Stimulated activated CD8-positive, alpha-beta memory T cell treated with anti-CD3 and anti-CD28 coated beads, Interleukin-4, amount 100 ng/mL, for 24 hours (primary cell): Measurements from ENCODE around the gene PRPF31.
"Not testable (repeated sequence)": the region's sequence is repeated elsewhere in the genome, so short reads cannot be mapped to it uniquely, and the experiment has no call there.

ENCODE experiments used
- DNase-seq: peaks from one replicate; pipeline ENCODE4 v3.0.0-alpha.2; 2020; ENCODE audit warnings: low read depth

The PRPF31 gene, protein sequence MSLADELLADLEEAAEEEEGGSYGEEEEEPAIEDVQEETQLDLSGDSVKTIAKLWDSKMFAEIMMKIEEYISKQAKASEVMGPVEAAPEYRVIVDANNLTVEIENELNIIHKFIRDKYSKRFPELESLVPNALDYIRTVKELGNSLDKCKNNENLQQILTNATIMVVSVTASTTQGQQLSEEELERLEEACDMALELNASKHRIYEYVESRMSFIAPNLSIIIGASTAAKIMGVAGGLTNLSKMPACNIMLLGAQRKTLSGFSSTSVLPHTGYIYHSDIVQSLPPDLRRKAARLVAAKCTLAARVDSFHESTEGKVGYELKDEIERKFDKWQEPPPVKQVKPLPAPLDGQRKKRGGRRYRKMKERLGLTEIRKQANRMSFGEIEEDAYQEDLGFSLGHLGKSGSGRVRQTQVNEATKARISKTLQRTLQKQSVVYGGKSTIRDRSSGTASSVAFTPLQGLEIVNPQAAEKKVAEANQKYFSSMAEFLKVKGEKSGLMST

DNA sequence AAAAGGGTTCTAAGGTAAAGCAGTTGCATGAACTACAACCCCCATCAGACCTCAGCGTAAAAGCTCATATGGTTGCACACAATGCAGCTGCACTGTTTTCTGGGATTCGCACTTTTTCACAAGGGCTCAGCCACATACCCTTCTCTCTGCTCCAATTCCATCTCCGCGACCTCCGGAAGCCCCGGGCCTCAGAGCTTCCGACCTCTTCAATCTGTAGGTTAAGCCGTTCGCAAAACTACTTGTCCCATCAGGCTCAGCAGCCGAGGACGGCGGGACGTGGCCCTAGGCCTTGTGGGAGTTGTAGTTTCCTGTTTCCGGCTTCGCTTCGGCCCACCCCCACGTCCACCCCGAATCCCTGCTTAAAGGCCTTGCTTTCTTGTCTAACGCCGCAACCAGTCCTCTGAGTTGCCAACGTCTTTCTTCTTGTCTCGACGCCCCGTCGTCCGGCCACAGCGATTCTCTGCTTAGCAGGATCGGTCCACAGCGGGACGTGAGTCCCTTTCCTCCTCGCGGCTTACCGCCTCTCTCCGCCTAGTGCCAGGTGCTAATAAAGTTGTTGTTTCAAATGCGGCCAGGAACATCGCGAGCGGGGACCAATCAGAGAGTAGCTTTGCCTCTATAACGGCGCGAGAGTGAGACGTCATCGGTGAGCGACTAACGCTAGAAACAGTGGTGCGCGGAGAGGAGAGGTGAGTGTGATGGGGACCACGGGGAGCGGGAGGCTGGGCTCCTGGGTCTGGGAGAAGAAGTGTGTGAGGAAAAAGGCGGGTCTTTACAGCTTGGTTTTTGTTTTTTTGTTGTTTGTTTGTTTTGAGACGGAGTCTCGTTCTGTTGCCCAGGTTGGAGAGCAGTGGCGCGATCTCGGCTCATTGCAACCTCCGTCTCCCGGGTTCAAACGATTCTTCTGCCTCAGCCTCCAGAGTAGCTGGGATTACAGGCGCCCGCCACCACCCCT lies at the start of gene PRPF31, which contains the start of gene TFPT:
Gene PRPF31 (plus strand): TSS at position 646 of the 955 bp plus-strand sequence. CDS start 2,525 bp downstream, outside the sequence.
Gene TFPT (minus strand): TSS at position 549 of the 955 bp plus-strand sequence. CDS start 388 bp downstream, at position 161.
- peak; percentile 94 for DNase-seq

DNA sequence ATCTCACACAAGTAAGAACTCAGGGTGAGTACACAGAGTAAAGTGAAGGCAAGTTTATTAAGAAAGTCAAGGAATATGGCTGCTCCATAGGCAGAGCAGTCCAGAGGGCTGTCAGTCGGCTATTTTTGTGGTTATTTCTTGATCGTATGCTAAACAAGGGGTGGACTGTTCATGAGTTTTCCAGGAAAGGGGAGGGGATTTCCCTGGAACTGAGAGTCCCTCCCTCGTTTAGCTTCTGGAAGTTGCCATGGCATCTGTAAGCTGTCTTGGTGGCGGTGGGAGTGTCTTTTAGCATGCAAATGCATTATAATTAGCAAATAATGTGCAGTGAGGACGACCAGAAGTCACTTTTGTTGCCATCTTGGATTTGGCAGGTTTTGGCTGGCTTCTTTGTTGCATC lies 46.1 kb upstream of the PRPF31 start:
- no peak for DNase-seq

DNA sequence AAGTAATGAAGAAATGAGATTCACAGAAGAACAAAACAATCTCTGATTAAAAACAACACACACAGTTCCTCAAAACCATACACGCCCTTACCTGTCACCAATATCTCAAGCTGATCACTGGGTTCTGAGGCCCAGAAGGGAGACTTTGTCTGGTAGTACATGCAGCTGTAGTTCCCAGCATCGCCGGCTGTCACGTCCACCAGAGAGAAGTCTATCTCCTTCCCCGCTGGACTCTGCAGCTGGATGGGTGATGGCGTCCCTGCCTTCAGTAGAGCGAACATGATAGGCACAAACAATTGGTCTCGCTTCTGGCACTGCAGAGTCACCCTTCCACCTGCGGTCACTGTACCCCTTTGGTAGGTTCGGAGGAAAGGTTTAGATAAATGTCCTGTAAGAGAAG lies 41.7 kb upstream of the PRPF31 start:
- DNase-seq: no peak

DNA sequence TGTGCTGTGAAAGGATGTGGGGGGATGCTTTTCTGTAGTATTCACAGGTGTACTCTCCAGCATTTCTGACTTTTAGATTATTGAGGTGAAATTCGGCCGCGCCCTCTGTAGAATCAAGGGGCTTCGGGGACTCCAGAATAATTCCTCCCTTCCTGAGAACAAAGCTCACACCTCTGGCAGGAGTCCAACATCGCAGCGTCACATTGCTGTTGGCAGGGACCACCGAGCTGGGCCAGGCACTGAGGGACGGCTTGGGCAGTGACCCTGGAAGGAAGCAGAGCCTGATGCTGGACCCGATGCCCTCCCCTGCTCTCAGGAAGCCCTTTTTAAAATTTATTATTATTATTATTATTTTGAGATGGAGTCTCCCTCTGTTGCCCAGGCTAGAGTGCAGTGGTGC lies 40.7 kb upstream of the PRPF31 start:
- no peak for DNase-seq

DNA sequence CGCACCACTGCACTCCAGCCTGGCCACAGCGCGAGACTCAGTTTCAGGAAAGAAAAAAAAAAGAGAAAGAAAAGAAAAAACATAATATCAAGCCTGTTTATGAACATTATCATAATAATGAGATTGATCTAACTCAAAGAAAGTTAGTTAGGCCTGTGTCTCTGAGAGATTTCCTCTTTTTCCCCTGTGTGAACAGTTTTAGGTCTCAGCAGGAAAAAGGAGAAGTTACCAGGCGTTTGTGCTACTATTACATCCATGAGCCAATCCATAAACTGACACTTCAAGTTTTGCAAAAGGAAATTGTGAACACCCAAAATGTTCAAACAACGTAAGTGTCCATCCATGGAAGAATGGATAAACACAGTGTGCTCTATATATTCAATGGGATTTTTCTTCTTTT lies 38.2 kb upstream of the PRPF31 start:
- DNase-seq: no peak

DNA sequence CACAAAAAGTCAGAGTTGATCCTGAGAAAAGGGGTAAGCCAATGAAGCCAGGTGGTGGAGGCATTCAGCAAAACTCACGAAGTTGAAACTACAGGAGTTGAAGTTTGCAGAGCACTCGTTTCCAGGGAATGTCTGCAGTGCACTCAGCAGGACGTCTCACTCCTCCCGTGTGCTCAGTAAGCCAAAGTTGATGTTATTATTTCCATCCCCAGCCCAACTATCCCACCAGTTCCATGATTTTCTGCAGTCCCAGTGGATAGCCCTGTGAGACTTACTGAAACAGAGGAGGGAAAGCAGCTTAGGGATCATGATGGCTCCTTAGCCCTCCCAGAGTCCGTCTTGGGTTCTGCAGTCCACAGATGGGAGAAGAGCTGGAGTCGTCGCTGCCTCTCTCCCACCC lies 34.5 kb upstream of the PRPF31 start, which contains the start of gene TARM1:
Gene TARM1 (minus strand): TSS at position 334 of the 400 bp plus-strand sequence. CDS start 25 bp downstream, at position 309.
- no peak for DNase-seq

DNA sequence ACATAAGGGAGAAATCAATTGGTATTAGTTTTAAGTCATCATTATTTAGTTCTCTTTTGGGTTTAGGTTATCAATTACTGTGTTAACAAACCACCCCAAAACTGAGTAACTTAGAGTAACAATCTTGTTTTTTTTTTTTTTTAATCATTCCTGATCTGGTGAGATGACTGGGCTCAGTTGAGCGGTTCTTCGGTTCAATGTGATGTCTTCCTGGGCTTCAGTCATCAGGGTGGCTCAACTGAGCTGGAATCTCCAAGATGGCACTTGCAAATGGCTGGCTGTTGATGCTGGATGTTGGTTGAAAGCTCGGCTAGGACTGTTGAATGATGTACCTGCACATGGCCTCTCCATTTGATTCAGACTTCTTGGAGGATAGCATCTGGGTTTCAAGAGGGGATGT lies 31.1 kb upstream of the PRPF31 start:
- no peak for DNase-seq

DNA sequence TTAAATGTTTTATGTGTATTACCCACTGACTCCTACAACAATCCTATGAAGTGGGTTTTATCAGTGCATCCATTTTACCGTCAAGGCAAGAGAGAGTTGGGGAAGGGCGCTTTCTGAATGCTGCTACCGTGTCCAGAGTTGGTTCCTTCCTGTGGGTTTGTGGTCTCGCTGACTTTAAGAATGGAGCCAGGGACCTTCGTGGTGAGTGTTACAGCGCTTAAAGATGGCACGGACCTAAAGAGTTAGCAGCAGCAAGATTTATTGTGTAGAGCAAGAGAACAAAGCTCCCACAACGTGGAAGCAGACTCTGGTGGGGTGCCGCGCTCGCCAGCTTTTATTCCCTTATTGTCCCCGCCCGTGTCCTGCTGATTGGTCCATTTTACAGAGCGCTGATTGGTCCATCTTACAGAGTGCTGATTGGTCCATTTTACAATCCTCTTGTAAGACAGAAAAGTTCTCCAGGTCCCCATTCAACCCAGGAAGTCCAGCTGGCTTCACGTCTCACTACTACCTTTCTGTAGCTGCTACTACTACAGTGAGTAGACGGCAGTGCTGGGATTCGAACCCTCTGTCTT lies 21.0 kb upstream of the PRPF31 start:
- DNase-seq: no peak

DNA sequence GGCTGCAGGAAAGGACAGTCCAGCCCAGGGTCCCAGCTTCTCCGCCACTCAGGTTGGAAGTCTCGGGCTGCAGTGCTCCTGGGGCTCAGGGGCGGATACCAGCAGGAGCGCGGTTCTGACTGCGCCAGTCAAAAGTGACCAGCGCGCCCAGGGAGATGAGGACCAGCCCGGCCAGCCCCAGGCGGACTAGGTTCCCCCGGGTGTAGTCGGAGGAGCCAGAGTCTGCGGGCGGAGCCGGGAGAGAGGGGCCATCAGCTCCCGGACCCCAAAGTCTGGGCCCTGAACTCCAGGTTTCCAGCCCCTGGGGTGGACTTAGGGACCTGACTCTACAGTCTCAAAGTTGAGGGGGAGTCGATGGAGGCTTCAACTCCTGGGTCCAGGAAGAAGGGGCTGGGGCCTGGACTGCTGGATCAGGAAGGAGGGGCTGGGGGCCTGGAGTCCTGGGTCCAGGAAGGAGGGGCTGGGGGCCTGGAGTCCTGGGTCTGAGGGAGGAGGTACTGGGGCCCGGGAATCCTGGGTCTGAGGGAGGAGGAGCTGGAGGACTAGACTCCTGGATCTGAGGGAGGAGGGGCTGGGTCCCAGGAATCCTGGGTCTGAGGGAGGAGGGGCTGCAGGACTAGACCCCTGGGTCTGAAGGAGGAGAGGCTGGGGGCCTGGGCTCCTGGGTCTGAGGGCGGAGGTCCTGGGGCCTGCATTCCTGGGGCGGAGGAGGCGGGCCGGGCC lies 20.3 kb upstream of the PRPF31 start:
- no peak for DNase-seq

DNA sequence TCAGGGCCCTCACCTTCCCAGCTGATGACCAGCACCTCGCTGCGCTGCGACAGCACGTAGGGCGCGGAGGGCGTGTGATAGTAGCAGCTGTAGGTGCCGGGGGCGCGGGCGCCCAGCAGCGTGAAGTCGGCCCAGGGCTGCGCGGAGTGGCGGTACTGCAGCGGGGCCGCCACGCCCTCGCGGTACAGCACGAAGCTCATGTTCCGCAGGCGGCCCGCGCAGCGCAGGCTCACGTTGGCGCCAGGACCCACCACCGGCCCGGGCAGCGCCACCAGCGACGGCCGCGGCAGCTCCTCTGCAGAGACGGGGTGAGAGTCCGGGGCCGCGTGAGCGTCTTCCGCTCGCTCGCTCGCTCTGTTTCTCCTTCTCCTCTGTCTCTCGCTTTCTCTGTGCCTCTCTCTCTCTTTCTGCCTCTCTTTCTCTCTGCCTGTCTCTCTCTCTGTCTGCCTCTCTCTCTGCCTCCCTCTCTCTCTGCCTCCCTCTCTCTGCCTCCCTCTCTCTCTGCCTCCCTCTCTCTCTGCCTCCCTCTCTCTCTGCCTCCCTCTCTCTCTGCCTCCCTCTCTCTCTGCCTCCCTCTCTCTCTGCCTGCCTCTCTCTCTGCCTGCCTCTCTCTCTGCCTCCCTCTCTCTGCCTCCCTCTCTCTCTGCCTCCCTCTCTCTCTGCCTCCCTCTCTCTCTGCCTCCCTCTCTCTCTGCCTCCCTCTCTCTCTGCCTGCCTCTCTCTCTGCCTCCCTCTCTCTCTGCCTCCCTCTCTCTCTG lies 19.5 kb upstream of the PRPF31 start:
- not testable (repeated sequence) for DNase-seq

DNA sequence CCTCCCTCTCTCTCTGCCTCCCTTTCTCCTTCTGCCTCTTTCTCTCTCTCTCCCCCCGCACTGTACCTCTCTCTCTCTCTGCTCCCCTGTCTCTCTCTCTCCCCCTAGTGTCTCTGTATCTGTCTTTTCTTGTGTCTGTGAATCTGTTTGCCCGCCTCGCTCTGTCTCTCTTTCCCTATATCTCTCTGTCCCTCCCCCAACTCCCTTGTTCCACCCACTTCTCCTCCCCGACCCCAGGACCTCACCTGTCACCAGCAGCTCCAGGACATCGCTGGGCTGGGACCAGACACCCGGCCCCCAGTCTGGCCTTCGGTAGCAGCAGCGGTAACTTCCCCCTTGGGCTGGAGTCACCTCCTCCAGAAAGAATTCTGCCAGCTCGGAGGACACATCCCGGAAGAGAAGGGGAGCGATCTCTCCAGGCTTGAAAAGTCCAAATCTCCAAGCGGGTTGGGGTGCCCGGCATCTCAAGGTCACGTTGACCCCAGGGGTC lies 18.9 kb upstream of the PRPF31 start:
- DNase-seq: no peak

DNA sequence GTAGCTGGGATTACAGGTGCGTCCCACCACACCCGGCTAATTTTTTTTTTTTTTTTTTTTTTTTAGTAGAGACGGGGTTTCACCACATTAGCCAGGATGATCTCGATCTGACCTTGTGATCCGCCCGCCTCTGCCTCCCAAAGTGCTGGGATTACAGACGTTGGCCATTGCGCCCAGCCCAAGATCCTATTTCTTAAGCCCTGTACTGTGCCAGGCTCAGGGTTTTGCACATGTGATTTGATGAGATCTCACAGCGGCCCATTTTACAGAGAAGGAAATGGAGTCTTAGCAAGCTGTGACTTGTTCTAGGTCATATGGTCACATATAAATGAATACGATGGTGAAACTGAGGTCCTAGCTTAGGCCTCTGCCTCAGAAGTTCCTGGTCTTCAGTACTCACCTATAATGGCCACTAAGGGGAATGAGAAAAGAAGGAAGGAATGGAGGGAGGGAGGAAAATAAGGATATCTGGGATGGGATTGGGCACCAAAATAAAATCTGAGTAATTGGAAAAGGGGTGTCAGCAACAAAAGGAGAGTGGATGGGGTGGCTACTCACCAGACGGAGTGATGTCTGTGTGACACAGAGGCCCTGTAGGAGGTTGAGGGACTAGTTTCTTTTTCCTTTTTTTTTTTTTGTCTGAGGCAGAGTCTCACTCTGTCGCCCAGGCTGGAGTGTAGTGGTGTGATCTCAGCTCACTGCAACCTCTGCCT lies 16.2 kb upstream of the PRPF31 start:
- no peak for DNase-seq

DNA sequence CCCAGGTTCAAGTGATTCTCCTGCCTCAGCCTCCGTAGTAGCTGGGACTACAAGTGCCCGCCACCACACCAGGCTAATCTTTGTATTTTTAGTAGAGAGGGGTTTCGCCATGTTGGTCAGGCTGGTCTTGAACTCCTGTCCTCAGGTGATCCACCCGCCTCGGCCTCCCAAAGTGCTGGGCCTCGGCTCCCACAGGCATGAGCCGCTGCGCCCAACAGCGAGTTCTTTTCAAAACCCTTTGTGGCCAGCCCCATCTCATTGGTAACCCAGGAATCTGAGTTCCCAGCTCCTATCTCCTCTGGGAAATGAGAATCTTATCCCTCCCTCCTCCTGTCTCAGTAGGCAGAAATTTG lies 15.7 kb upstream of the PRPF31 start:
- DNase-seq: not testable (repeated sequence)

DNA sequence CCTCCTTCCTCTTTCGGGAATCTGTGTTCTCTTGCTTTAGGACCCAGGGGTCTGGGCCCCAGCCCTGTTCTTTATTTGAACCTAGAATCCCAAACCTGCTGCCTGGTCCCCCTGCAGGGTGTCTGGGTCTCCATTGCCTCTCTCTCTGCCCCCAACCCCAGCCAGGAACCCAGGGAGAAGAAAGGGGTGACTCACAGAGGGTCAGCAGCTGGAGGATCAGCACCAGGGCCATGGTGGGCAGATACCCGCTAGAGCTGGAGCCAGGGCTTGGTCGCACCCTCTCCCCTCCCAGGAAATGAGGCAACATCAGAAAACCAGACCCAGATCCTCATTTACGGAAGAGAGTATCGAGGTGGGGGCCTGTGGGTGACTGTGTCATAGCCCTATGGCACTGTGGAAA lies 15.0 kb upstream of the PRPF31 start, which contains the start of gene OSCAR:
Gene OSCAR (minus strand): TSS at position 243 of the 400 bp plus-strand sequence. CDS start 11 bp downstream, at position 232.
- DNase-seq: no peak

DNA sequence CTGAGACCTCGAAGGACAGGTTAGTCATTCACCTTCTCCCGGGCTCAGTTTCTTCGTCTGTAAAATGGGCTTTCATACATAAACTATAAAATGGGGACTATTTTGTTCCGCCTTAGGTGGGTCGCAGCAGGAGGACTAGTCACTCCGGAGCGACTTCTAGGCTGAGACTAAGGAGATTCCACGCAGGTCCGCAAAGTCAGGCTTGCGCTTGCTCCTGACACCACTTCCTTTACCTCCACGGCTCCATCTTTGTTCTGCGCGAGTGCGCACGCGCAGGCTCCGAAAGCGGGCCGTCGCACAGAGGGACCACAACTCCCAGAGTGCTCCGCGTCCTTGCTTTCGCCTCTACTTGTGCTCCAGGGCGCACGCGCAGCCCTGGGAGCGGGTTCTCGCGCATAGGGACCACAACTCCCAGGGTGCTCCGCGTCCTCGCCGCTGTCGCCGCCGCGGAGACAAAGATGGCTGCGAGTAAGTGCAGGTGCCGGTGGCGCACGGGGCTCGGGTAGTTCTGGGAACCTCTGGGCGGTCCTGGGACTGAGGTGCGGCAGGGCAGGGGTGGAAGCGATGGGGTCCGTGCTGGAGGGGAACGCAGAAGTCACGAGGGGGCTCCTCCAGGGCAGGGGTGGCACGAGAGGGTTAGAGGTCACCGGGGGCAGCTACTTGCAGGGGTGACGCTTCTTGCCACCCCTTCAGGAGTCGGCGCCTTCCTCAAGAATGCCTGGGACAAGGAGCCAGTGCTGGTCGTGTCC lies 13.0 kb upstream of the PRPF31 start, which contains the start of gene NDUFA3:
Gene NDUFA3 (plus strand): TSS at position 435 of the 749 bp plus-strand sequence. CDS start 24 bp downstream, at position 459.
- peak; percentile 96 for DNase-seq

DNA sequence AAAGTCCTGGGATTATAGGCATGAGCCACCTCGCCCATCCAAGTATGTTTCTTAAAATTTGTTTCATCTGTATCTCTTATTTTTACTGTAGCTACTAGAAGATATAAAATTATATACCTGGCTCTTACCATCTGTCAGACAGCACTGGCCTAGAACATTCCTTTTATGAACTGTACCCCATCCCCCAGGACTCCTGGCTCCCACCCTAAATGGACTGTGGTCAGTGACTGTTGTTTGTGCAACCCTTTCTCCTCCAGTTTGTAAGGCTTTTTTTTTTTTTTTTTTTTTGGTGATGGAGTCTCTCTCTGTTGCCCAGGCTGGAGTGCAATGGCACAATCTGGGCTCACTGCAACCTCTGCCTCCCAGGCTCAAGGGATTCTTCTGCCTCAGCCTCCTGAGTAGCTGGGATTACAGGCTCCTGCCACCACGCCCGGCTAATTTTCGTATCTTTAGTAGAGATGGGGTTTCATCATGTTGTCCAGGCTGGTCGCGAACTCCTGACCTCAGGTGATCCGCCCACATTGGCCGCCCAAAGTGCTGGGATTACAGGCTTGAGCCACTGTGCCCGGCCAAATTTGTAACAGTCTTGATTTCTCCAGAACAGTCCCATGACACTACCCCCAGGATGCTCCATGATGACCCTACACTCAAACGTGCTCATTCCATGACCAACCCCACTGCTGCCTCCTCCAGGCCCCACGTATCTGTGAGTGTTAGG lies 10.4 kb upstream of the PRPF31 start:
- DNase-seq: no peak

DNA sequence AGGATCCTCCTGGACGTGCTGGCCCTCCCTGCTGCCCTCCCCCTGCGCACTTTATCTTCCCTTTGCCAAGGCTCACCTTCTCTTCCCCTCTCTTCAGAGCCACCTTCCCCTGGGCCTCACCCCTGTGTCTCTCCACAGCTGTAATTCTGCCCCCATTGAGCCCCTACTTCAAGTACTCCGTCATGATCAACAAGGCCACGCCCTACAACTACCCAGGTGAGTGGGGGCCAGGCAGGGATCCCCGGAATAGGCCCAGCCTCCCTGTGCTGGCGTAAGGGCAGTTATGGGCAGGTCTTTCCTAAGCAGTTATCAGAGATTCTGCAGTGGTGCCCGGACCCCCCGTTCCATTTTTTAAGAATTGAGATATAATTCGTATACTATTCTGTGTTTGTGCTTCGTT lies 9.8 kb upstream of the PRPF31 start:
- DNase-seq: no peak

DNA sequence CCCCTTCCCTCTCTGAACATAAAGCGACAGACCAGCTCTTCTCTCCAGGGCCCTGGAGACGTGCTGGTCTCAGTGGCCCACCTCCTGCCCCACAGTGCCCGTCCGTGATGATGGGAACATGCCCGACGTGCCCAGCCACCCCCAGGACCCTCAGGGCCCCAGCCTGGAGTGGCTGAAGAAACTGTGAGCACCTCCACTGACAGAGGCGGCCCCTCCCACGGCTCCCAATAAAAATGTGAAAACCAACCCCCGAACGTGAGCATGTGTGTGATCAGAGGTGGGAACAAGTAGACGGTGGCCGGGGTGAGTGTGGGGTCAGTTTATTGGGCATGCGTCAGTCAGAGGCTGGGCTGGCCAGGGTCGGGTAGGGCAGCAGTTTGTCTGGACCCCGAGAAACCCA lies 8.8 kb upstream of the PRPF31 start:
- DNase-seq: no peak
